Measurements from ENCODE around the gene MIB1.

The MIB1 gene

GRCh38 chr18:21918693-21919092 is 178.1 kb downstream of the MIB1 start:
- H3K27me3 ChIP-seq (replicated peaks; ENCODE audit: control insufficient read depth, insufficient read depth, low read length) = peaks cover 6% of the 10 kb centered on the region
- DNase-seq (ENCODE audit: low read depth) = no peak
- H3K9me3 ChIP-seq (ENCODE audit: control insufficient read depth, low read length) = peaks cover 11% of the 10 kb centered on the region
- no peaks in the 10 kb centered on the region for H3K4me1 ChIP-seq (ENCODE audit: control insufficient read depth, insufficient read depth, low read length)
- no peaks in the 10 kb centered on the region for H3K36me3 ChIP-seq (ENCODE audit: control insufficient read depth, insufficient read depth, low read length, severe bottlenecking)
- H3K9ac ChIP-seq (ENCODE audit: low read length) = no peak overlapping the region
- no peak overlapping the region for H3K4me3 ChIP-seq (ENCODE audit: low read length)

All from adipocyte (in vitro differentiated cells).